A549 (cell line): Measurements from ENCODE around the gene RTP1.

ENCODE experiments used
- CTCF ChIP-seq: fragments of >200 bp; sonication (Bioruptor Twin); formaldehyde crosslinking; IDR thresholded peaks from 3 replicates; pipeline ENCODE4 v1.5.1; 2016
- POLR2A ChIP-seq: IDR thresholded peaks from 2 replicates; pipeline ENCODE4 v1.6.1; 2012; ENCODE audit warnings: mild to moderate bottlenecking, low read length
- RAD21 ChIP-seq, 2 experiments: fragments of >200 bp in 1 of 2; sonication (Bioruptor Twin) in 1 of 2; formaldehyde crosslinking in 1 of 2; IDR thresholded peaks in 1 of 2; conservative IDR thresholded peaks in 1 of 2; 2 replicates in 1 of 2; 3 replicates in 1 of 2; pipeline ENCODE4 v1.6.1; 2012 to 2018; ENCODE audit warnings: inconsistent platforms in 1 of 2
- TF ChIP-seq, protein P1 (sequence below): IDR thresholded peaks from 2 replicates; pipeline ENCODE4 v1.6.1; 2012

GRCh38 chr3:187181454-187182170, 15.7 kb upstream of the RTP1 start:
- TF ChIP-seq POLR2A (no peak), RAD21 (conservative IDR thresholded peaks at IDR 0.05 in 1 of 2, IDR thresholded peaks at IDR 0.05 in 1 of 2) (no peak), CTCF (no peak)
- TF ChIP-seq, protein P1, sequence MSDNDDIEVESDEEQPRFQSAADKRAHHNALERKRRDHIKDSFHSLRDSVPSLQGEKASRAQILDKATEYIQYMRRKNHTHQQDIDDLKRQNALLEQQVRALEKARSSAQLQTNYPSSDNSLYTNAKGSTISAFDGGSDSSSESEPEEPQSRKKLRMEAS = no peak
